TTC549 (cell line): ENCODE data around the gene SHC2.
"Not testable (repeated sequence)": the region's sequence is repeated elsewhere in the genome, so short reads cannot be mapped to it uniquely, and the experiment has no call there.

Source experiments
- FAIRE-seq: peaks from 2 replicates; lab custom pipeline; 2012; peaks lifted over from hg19 to GRCh38; lab: Jason Lieb, UNC

The SHC2 gene

GRCh38 chr19:492091-492531, 31.3 kb upstream of the SHC2 start:
- FAIRE-seq: no peak

- no peak for FAIRE-seq
Observed at GRCh38 chr19:491146-491741, 30.4 kb upstream of the SHC2 start.

GRCh38 chr19:489418-490196, 28.8 kb upstream of the SHC2 start:
- no peak for FAIRE-seq

- no peak for FAIRE-seq
Observed at GRCh38 chr19:488505-489417, 27.9 kb upstream of the SHC2 start.

- no peak for FAIRE-seq
Observed at GRCh38 chr19:485583-486236, 24.9 kb upstream of the SHC2 start.

GRCh38 chr19:485077-485476, 24.2 kb upstream of the SHC2 start:
- FAIRE-seq: no peak

- FAIRE-seq: no peak
Observed at GRCh38 chr19:484494-484893, 23.7 kb upstream of the SHC2 start.

- no peak for FAIRE-seq
Observed at GRCh38 chr19:483332-484072, 22.7 kb upstream of the SHC2 start.

GRCh38 chr19:482186-483041, 21.6 kb upstream of the SHC2 start:
- no peak for FAIRE-seq

- not testable (repeated sequence) for FAIRE-seq
Observed at GRCh38 chr19:481100-481499, 20.3 kb upstream of the SHC2 start.

GRCh38 chr19:480016-480855, 19.4 kb upstream of the SHC2 start:
- FAIRE-seq: no peak

GRCh38 chr19:478976-479375, 18.1 kb upstream of the SHC2 start:
- no peak for FAIRE-seq

GRCh38 chr19:478236-478903, 17.5 kb upstream of the SHC2 start:
- no peak for FAIRE-seq

GRCh38 chr19:475360-475759, 14.5 kb upstream of the SHC2 start:
- no peak for FAIRE-seq

- FAIRE-seq: no peak
Observed at GRCh38 chr19:474126-475078, 13.6 kb upstream of the SHC2 start.

GRCh38 chr19:472005-472858, 11.4 kb upstream of the SHC2 start:
- no peak for FAIRE-seq

GRCh38 chr19:470701-471100, 9.9 kb upstream of the SHC2 start:
- FAIRE-seq: no peak
